ENCODE results near the gene PER3.
A peak's percentile ranks its signal among the peaks of the same experiment; 100 is the strongest.
"Not testable (repeated sequence)": the region's sequence is repeated elsewhere in the genome, so short reads cannot be mapped to it uniquely, and the experiment has no call there.

Gene PER3

DNA sequence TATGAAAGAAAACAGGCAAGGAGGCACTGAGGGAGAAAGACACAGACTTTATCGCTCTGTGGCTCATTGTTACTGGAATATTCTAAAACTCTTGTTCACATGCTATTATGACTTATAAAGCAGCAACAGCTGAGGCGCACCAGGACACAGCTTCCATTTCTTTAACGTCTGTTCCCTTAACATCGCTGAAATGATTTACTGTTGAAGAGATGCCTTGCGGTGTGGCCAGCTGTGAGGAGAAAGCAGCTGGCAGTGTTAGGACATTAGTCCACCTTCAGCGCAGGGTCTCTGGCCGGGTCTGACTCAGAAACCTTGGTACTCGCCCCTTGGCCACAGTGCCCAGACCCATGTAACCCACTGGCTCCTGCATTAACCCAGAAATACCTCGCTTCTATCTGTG is 3.1 kb upstream of the PER3 start:
- DNase-seq: no peak

DNA sequence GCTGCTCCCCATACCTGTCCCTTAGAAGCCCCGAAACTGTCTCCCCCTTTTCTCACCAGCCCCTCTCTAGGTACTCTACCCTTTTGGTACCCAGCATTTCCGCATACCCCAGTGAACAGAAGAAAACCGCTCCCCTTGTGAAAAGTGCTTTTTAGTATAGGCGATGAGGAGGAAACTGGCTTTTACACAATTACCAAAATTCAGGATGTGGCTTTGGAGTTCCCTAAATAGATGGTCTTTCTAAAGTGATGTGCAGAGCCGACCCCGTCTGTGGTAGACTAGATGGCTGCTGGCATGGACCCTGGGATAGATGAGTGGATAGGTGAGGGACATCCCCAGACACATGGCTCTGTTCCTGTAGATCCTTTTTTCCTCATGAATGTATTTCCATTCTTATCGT is 2.6 kb upstream of the PER3 start:
- no peak for DNase-seq

DNA sequence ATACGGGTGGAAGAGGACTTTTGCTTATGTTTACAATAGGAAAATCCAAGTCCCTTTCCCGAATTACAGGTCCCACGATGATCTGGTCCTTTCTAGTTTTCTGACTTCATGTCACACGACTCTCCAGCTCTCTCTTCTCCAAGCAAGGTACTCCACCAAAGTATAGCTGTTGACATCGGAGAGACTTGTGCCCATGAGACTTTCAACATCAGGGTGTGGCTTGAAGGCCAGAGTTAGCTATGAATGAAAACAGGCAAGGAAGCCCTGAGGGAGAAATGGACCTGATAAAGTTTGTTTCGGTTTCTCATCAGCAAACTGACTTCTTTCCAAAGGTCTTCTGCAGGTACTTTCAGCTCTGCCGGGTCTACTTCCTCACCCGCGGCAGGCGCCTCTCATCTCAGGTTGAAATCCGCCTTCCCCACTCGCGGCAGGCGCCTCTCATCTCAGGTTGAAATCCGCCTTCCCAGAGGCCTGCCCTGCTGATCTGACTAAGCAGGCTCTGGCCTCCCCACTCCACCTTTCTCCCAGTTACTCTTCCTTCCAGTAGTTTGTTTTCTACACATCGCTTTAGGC is 2.1 kb upstream of the PER3 start:
- DNase-seq: no peak

DNA sequence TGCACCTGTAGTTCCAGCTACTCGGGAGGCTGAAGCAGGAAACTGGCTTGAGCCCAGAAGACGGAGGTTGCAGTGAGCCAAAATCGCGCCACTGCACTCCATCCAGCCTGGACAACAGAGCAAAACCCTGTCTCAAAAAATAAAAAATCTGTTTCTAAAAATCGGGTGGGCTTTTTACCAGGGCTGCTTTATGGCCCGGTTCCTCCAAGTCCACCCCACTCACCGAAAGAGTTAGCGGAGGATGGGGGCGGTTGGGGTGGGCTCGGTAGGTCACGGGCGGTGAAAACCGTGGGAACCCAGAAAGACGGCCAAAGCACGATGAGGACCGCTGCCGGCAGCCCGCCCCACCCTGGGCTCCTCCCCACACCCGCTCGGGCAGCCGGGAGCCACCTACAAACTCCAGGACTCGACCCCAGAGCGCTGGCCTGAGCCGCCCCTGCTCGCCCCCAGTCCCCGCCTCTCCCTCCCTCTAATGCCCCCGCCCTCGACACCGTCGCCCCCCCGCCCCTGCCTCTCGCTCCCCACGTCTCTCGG is 846 bp upstream of the PER3 start:
- peak; percentile 9 for DNase-seq

DNA sequence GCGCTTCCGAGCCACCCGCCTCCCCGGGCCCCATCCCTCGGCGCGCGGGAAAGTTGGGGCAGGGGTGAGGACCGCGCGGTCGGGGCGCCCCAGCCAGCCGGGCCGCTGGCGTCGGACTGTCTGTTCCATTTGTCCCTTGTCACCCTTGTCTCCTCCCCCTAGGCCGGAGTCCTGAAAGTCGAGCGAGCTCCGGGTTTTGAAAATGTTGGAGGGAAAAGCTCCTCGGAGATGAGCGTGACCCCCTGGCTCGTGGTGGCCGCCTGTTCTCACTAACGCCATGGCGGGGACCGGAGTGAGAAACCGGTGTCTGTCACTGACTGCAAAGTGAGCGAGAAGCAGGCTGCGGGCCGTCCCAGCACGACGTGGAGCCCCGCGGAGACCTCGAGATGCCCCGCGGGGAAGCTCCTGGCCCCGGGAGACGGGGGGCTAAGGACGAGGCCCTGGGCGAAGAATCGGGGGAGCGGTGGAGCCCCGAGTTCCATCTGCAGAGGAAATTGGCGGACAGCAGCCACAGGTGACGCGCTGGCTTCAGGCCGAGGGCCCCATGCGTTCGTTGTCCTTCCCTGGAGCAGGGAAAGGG is 491 bp downstream of the PER3 start:
- DNase-seq: no peak

DNA sequence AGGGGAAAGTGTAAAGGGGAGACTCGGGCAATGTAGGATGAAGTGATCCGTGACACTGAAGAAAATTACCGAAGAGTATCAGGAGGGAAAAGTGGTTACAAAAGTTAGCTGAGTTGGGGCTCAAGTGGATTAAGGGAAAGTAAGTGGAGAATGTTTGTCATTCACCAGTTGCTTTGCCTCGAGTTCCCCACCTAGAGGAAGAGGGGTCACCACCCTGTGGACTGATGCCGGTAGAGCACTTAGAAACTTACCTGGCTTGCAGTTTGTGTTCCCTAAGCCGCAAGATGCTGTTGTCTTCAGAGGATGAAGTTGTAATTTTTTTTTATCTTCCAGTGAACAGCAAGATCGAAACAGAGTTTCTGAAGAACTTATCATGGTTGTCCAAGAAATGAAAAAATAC is 1.0 kb downstream of the PER3 start:
- no peak for DNase-seq

DNA sequence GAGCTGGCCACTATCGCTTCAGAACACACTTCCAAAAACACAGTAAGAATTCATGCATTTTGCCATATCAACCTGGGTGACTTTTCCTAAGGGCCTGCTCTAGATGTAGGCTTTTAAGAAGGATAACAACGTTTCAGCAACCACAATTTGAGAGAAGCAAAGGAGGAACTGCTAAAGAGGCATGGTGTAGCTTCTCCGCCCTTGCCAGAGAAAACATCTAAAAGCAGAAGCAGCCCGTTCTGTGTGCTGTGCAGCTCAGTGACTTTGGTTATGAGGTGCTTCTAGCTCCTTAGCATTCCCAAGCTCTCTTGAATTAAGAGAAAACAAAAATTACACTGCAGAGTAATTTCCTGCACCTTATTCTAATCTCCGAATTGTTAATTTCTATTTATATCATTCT is 2.7 kb downstream of the PER3 start:
- DNase-seq: no peak

DNA sequence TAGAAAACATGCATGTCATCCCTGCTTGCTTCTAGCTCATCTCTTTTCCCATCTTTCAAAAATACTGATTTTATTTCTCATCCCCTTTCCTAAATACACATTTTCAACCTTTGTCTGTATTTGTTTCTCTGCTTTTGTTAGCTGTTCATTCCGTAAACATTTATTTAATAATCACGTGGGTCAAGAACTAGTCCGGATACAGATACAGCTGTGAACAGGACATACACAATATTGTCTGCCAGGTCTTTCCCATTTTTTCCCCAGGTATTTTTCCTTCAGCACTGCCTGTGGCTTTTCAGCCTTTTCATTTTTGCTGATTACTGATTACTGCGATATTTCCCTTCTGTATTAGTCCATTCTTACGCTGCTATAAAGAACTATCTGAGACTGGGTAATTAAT is 5.7 kb downstream of the PER3 start:
- no peak for DNase-seq

DNA sequence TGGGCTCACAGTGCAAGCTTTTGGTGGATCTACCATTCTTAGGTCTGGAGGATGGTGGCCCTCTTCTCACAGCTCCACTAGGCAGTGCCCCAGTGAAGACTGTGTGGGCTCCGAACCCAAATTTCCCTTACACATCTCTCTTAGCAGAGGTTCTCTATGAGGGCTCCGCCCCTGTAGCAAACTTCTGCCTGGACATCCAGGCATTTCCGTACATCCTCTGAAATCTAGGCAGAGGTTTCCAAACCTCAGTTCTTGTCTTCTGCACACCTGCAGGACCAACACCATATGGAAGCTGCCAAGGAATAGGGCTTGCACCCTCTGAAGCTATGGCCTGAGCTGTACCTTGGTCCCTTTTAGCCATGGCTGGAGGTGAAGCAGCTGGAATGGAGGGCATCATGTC is 6.9 kb downstream of the PER3 start:
- not testable (repeated sequence) for DNase-seq

DNA sequence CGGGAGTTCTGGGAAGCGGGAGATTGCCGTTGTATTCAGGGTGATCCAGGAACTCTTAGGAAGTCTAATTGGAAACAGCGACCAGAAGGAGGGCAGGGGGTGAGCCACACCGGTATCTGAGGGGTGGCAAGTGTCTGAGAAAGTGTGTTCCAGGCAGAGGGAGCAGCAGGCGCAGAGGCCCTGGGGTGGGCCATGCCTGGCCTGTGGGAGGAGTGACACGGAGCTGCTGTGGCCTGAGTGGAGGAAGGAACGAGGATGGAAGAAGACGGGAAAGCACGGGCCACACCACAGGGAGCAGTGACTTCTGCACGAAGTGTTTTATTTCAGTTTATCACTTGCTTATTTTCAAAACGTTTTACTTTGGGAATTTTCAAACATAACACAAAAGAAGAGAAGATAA is 11.3 kb downstream of the PER3 start:
- no peak for DNase-seq

DNA sequence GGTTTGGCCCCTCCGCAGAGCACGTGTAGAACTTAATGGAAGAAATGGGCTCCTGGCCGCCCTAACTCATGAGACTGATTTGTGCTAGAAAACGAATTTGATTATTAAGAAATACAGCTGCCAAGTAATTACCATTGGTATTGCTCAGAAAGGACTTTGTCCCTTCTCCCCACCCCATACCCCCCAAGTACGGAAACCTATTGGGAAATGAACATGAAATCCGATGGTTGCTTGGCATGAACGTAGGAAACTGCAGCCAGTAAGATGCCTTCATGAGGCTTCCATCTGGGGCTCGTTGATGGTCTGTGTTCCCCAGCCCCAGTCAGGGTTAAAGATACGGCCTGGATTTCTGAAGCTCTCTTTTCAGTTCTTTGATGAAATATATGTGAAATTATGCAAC is 21.4 kb downstream of the PER3 start:
- DNase-seq: no peak

DNA sequence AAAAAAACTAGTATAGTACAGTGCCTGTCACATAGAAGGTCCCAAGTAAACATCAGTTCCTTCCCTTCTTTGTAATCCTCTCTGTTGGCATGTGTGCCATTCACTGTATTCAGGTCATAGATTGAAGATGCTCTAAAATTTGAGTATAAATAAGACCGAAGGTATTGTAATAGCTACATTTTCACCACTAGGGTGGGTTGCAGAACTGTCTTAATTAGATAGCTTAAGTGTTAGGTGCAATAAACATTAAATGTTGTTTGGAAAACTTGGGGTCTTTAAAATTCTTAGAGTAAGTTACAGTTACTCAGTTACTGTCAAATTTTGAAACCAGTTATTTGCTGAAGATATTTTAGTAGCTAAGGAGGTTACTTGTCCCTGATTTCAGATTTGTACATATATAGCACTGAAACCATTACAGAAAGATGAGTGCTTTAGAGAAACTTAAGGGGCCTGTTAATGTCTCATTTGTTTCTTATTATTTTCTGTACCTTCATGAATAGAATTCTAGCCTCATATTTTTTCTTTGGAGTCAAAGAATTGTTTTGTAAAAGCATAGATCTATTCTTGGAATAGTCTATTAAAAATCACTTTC is 24.3 kb downstream of the PER3 start:
- DNase-seq: no peak

DNA sequence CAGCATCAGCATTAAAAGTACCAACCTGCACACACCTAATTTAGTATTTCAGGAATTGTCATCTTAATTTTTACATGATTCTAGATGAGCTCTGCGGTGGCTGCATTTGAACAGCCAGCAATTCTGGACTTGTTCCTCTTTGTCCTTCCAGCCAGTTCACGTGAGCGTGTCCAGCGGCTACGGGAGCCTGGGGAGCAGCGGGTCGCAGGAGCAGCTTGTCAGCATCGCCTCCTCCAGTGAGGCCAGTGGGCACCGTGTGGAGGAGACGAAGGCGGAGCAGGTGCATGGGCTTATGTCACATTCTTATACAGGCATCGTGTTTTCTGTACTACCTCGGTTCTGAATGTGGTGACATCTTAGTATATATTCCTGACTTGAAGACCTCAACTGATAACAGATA is 25.7 kb downstream of the PER3 start:
- DNase-seq: no peak

DNA sequence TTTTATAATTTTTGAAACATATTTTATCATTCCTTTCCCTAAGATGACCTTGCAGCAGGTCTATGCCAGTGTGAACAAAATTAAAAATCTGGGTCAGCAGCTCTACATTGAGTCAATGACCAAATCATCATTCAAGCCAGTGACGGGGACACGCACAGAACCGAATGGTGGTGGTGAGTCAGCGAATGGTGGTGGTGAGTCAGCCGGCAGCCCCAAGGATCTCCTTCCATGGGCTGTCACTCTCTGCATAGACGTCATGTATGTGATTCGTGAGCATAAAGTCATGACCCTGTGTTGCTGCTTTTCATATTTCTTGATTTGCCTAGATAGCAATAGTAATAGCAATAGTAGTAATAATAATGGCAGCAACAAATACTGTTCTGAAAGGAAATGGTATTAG is 26.3 kb downstream of the PER3 start:
- DNase-seq: peak; percentile 59

DNA sequence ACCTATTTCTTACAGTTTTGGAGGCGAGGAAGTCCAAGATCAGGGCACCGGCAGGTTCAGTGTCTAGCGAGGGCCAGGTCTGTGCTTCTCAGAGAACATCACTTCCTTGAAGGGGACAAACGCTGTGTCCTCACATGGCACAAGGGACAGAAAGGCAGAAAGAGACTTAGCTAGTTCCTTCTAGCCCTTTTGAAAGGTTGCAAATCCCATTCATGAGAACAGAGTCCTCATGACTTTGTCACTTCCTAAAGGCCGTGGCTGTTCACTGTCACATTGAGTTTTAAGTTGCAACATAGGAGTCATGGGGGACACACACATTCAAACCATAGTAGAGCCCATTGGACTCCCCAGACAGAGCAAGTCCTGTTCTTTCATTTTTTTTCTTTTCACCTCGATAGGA is 27.4 kb downstream of the PER3 start:
- no peak for DNase-seq

DNA sequence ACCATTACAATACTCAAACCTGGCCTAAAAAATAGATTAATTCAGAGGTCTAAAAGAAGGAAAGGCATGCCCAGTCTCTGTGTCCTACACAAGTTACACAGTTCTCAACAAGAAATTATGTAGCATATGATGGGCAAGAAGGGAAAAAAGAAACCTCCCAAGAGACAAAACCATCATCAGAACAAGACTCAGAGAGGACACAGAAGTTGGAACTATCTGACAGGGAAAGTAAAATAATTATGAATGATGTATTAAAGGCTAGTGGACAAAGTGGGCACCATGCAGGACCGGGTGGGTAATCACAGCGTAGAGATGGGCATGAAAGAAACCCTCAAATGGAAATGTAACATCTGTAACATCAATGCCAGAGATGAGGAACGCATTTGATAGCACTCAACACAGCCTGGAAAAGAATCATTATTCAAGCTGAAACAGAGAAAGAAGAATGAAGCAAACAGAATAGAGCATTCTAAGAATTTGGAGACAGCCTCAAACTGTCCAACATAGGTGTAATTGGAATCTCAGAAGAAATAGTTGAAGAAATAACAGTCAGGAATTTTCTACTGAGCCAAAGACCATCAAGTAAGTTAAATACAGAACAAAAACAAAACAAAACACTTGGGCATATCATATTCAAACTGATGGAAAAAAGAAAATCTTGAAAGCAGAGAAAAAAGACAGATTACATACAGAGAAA is 29.7 kb downstream of the PER3 start:
- DNase-seq: no peak

DNA sequence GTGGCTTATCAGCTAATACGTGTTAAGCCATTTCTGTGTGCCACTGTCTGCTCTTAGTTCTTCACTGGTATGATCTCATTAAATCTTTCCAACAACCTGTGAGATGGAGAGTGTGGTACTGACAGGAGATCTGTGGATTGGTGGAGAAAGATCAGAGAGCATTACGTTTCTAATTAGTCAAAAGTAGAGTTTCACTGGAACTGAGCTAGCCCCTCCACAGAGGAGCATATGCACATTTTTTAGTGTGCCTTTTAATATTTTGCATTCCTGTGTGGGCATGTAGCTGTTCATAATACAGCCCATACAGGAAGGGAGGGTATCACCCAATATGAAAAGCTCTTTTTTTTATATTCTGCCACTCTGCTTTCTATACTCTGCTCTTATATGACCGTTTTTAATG is 37.2 kb downstream of the PER3 start:
- DNase-seq: no peak

DNA sequence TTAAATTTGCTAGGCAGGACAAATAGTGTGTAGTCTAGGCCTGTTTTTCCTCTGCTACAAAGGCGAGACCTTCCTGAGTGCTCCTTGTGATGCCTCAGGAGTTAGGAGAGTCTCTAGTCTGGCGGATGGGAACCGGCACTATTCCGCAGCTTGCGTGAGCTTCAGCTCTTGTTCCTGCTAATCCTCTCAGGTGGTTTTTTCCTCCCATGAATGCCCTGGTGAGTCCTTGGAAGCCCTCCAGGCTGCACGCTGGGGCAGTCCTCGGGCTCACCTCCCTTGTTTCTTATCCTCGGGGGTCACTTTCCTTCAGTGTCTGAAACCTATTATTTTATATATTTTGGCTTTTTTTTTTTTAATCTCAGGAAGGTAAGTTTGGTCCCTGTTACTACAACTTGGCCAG is 40.6 kb downstream of the PER3 start:
- DNase-seq: no peak

DNA sequence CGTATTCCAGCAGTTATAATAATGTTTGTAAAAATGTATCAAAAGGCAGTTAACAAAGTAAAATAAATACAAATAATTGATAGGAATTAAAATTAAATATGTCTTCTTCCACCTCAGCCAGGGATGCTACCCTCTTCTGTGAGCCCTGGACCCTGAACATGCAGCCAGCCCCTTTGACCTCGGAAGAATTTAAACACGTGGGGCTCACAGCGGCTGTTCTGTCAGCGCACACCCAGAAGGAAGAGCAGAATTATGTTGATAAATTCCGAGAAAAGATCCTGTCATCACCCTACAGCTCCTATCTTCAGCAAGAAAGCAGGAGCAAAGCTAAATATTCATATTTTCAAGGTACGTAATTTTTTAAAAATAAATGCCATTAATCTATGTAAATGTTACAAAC is 42.3 kb downstream of the PER3 start:
- DNase-seq: no peak

DNA sequence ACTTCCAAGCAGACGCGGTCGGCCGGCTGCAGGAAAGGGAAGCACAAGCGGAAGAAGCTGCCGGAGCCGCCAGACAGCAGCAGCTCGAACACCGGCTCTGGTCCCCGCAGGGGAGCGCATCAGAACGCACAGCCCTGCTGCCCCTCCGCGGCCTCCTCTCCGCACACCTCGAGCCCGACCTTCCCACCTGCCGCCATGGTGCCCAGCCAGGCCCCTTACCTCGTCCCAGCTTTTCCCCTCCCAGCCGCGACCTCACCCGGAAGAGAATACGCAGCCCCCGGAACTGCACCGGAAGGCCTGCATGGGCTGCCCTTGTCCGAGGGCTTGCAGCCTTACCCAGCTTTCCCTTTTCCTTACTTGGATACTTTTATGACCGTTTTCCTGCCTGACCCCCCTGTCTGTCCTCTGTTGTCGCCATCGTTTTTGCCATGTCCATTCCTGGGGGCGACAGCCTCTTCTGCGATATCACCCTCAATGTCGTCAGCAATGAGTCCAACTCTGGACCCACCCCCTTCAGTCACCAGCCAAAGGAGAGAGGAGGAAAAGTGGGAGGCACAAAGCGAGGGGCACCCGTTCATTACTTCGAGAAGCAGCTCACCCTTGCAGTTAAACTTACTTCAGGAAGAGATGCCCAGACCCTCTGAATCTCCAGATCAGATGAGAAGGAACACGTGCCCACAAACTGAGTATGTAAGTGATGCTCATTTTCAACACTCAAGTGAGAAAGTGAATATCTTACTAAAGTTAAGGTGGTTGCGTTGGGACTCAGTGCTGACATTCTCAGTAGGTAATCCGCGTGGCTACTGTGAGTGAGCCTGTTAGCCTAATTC is 43.2 kb downstream of the PER3 start:
- DNase-seq: peak; percentile 17

DNA sequence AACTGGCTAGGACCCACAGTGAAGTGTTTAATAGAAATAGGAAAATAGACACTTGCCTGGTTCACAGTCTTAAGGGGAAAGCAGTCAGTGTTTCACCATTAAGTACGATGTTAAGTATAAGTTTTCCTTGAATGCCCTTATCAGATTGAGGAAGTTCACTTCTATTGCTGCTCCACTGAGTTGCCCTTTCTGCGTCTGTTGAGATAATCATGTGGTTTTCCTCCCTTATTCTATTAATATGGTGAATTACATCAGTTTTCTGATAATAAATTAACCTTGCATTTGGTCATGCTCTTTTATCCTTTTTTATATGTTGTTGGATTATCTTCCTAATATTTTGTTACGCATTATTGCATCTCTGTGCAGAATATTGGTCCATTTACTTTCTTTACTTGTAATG is 47.4 kb downstream of the PER3 start:
- DNase-seq: no peak

DNA sequence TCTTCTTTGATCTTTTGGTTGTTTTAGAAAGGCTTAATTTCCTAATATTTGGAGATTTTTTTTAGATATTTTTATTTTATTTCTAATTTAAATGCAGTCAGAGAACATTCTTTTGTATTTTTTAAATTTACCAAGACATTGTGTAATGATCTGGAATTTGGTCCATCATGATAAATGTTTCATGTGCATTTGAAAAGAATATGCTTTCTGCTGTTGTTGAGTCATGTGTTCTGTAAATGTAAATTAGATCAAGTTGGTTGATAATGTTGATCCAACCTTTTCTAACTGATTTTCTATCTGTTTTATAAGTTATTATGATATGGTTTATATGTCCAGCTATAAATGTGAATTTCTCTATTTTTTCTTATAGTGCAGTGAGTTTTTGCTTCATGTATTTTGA is 48.9 kb downstream of the PER3 start:
- no peak for DNase-seq

DNA sequence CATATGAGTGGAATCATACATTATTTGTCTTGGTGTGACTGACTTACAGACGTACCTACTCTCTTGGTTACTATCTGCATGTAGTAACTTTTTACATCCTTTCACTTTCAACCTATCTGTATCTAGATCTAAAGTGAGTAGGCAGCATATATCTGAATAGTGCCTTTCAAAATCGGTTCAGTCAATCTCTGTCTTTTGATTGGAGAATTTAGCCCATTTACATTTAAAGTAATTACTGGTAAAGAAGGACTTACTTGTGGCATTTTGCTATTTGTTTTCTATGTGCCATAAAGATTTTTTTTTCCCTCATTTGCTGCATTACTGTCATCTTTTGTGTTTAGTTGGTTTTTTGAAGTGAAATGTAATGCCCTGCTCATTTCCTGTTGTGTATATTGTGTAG is 54.6 kb downstream of the PER3 start:
- DNase-seq: no peak
